Vagina (tissue), 2 donors: Measurements from ENCODE around the gene MRNIP. TPM values are rescaled to one million over a fixed set of nuclear protein-coding genes. Genes with fewer than 3 reads are reported as not detected.

ENCODE experiments used
- DNase-seq, 2 donors: peaks; one replicate each; pipeline ENCODE4 v3.0.0-alpha.2; 2017; ENCODE audit errors: extremely low spot score in 2 of 2
- H3K27ac ChIP-seq: fragments of 200-600 bp; sonication (generic); one replicate; pipeline ENCODE4 v1.5.1; 2019
- H3K27me3 ChIP-seq: fragments of 200-600 bp; sonication (generic); one replicate; pipeline ENCODE4 v1.5.1; 2019
- H3K36me3 ChIP-seq, 2 donors: fragments of 200-600 bp; sonication (generic); one replicate each; pipeline ENCODE4 v1.5.1; 2017 to 2019
- H3K4me1 ChIP-seq: fragments of 200-600 bp; sonication (generic); one replicate; pipeline ENCODE4 v1.5.1; 2019
- H3K4me3 ChIP-seq, 2 donors: fragments of 200-600 bp; sonication (generic); 1 replicate in 1 of 2; 2 replicates in 1 of 2; pipeline ENCODE4 v1.5.1; 2016 to 2019
- H3K9me3 ChIP-seq: fragments of 200-600 bp; sonication (generic); one replicate; pipeline ENCODE4 v1.5.1; 2019
- POLR2A ChIP-seq, 2 donors: fragments of 450-650 bp; IDR thresholded peaks; one replicate each; pipeline ENCODE4 v1.6.1; 2017; ENCODE audit warnings: antibody characterized with exemption in 2 of 2, mild to moderate bottlenecking in 2 of 2, moderate library complexity in 2 of 2
- POLR2AphosphoS5 ChIP-seq, 2 donors: sonication (generic); formaldehyde crosslinking; IDR thresholded peaks; one replicate each; pipeline ENCODE4 v1.9.0; 2017; ENCODE audit warnings: antibody characterized with exemption in 2 of 2, mild to moderate bottlenecking in 2 of 2, low read depth in 1 of 2; ENCODE audit not compliant: insufficient read depth in 1 of 2
- intact Hi-C: fragments of 100-400 bp; cut with DNase I; formaldehyde crosslinking; loops from one replicate; pipeline ENCODE4 v1.15.1; 2023
- total RNA-seq: library from RNA; depleted of rRNA; stranded (reverse); fragments of >200 nt; gene quantifications from one replicate; pipeline ENCODE4 v1.2.3, GENCODE V29; 2016
- TF ChIP-seq, protein P1 (sequence below), 3 experiments: fragments of 450-650 bp in 2 of 3; fragments of 200-600 bp in 1 of 3; sonication (generic) in 1 of 3; IDR thresholded peaks; one replicate each; pipeline ENCODE4 v1.5.1; 2017 to 2019; ENCODE audit warnings: antibody characterized with exemption in 3 of 3, mild to moderate bottlenecking in 2 of 3, moderate library complexity in 2 of 3

MRNIP gene
- total RNA-seq, 1 donor from 2014 or later = 53.8 TPM

DNA sequence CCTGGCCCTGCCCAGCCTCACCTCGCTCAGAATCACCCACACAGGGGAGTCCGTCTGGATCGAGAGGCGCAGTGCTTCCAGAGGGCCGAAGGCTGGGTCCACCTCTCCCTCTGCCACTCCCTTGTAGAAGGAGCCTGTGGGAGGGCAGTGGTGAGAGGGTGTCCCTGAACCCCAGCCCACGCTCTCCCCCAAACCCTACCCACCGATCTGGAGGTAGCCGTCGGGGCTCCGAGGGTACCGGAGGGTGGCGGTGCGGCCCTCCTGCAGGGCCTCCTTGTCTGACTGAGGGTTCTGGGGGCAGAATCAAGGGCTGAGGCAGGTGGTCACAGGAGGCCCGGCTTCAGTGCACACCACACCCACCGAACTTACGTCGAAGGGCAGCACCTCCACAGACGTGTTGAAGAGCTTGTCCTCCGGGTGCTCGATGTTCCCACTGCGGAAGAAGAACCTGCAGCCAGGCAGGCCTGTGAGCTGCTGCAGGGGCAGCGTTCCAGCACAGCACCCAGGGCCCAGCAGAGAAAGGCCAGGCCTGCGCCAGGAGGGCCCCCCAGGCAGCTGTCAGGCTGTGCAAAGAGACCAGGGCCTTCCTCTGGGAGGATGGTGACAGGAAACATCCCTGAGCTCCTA, 60.4 kb downstream of the MRNIP start:
- no peak for TF ChIP-seq POLR2A (IDR thresholded peaks at IDR 0.05)
- no peak for TF ChIP-seq POLR2AphosphoS5 (IDR thresholded peaks at IDR 0.05; ENCODE audit: insufficient read depth in 1 of 2, low read depth in 1 of 2)
- TF ChIP-seq, protein P1, sequence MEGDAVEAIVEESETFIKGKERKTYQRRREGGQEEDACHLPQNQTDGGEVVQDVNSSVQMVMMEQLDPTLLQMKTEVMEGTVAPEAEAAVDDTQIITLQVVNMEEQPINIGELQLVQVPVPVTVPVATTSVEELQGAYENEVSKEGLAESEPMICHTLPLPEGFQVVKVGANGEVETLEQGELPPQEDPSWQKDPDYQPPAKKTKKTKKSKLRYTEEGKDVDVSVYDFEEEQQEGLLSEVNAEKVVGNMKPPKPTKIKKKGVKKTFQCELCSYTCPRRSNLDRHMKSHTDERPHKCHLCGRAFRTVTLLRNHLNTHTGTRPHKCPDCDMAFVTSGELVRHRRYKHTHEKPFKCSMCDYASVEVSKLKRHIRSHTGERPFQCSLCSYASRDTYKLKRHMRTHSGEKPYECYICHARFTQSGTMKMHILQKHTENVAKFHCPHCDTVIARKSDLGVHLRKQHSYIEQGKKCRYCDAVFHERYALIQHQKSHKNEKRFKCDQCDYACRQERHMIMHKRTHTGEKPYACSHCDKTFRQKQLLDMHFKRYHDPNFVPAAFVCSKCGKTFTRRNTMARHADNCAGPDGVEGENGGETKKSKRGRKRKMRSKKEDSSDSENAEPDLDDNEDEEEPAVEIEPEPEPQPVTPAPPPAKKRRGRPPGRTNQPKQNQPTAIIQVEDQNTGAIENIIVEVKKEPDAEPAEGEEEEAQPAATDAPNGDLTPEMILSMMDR (IDR thresholded peaks at IDR 0.05) = no peak
- Histone ChIP-seq H3K9me3 (no peaks in the 10 kb centered on the region), H3K36me3 (peaks cover 0 to 44% of the 10 kb centered on the region in 2 donors), H3K27ac (no peak overlapping the region), H3K4me1 (peaks cover 59% of the 10 kb centered on the region), H3K4me3 (no peak overlapping the region), H3K27me3 (no peaks in the 10 kb centered on the region)
- intact Hi-C loops = loop anchor here (5.0 to 10.0 kb wide), 2 partner anchors 36 to 113 kb away; partner anchors contain the start of gene CBY3
- DNase-seq = no peak

DNA sequence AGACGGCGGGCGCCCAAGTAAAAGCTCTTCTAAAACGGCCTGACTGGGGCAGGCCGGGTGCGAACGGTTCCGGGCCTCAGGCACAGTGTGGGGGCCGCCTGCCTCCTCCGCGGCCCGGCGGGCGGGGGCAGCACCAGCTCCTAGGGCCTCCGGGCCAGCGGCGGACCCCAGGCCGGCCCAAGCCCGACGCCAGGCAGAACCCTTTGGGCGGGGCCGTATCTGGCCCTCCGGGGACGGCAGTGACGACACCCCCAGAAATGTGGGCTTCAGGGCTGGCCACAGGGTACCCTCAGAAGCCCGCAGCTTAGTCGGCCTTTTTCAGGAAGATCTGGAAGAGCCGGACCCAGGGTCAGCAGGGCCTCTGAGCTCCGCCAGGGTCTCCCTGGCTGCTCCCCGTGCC, 60.9 kb downstream of the MRNIP start:
- H3K36me3 ChIP-seq = peaks cover 0 to 44% of the 10 kb centered on the region in 2 donors
- TF ChIP-seq POLR2A (IDR thresholded peaks at IDR 0.05) = no peak
- TF ChIP-seq, protein P1 (IDR thresholded peaks at IDR 0.05) = no peak
- no peak for TF ChIP-seq POLR2AphosphoS5 (IDR thresholded peaks at IDR 0.05; ENCODE audit: insufficient read depth in 1 of 2, low read depth in 1 of 2)

DNA sequence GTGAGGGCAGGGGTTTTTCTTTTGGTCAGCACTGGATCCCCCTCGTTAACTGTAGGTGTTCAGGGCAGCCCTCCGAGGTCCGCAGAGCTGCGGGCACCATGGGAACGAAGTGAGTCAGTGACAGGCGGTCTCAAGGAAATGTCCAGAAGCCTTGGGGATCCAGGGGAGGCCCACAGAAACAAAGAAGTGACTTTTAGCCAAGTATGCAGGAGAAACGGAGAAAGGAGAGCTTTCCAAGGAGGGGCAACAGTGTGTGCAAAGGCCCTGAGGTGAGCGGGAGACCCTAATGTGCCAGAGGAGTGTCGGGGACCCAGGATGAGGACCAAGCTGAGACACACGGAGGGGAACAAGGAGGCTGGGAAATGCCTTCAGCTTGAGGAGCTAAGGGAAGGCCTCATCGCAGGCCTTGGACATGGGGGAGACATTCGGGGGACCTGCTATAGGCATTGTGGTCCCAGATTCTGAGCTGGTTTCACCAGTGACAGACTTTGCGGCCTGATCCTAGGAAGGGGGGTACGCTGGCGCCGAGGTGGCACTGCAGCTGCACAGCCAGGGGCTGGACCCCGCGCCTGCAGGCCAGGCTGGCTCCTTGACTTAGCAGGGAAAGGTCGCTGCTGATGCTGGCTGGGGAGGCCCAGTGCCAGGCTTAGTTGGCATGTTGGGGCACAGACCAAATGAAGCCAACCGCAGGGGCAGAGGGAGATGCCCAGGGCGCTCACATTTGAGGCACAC, 61.6 kb downstream of the MRNIP start:
- peaks cover 0 to 44% of the 10 kb centered on the region in 2 donors for H3K36me3 ChIP-seq
- DNase-seq = no peak
- no peaks in the 10 kb centered on the region for H3K9me3 ChIP-seq
- H3K4me3 ChIP-seq = peak overlapping the region; percentile 55 to 60
- no peaks in the 10 kb centered on the region for H3K27me3 ChIP-seq
- H3K27ac ChIP-seq = peak overlapping the region; percentile 94
- H3K4me1 ChIP-seq = peaks cover 54% of the 10 kb centered on the region
- intact Hi-C loops = loop anchor here (5.0 to 10.0 kb wide), 2 partner anchors 35 to 112 kb away; partner anchors contain the start of gene CBY3
- TF ChIP-seq POLR2AphosphoS5 (IDR thresholded peaks at IDR 0.05; ENCODE audit: insufficient read depth in 1 of 2, low read depth in 1 of 2) (no peak), POLR2A (IDR thresholded peaks at IDR 0.05) (no peak)
- TF ChIP-seq, protein P1 (IDR thresholded peaks at IDR 0.05) = no peak

More for the DNA sequence above, 60.9 kb downstream of the MRNIP start:
- Histone ChIP-seq H3K27me3 (no peaks in the 10 kb centered on the region), H3K4me3 (no peak overlapping the region), H3K27ac (no peak overlapping the region), H3K9me3 (no peaks in the 10 kb centered on the region), H3K4me1 (peaks cover 59% of the 10 kb centered on the region)
- intact Hi-C loops = loop anchor here (5.0 to 10.0 kb wide), 2 partner anchors 35 to 113 kb away; partner anchors contain the start of gene CBY3
- DNase-seq = no peak

DNA sequence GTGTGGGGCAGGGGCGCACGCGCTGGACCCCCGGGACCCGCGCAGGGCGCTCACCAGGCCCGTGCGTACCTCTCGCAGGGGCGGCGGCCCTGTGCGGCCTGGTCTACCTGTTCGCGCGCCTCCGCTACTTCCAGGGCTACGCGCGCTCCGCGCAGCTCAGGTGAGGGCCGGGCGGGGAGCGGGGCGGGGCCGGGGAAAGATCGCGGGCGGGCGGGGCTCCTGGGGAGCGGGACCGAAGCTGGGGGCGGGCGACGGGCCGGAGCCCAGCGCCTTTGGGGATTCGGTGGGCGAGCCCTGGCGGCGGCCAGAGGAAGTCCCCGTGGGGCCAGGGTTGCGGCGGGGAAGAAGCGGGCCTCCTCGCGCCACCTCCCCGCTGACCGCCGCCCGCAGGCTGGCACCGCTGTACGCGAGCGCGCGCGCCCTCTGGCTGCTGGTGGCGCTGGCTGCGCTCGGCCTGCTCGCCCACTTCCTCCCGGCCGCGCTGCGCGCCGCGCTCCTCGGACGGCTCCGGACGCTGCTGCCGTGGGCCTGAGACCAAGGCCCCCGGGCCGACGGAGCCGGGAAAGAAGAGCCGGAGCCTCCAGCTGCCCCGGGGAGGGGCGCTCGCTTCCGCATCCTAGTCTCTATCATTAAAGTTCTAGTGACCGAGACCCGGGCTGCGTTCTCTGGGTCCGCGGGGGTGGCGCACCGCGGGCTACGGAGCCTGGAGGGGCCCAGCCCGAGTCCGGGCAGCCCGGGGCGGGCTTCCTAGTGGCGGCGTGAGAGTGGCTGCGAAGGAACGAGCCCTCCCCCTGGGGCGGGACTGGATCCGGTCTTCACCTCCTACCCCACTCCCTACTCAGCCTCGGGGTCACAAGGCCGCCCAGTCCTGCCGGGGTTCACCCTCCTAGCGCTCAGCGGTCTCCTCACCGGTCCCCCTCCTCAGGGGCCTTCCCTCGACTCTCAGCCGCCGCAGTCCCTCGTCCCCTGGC, 62.5 kb downstream of the MRNIP start:
- TF ChIP-seq POLR2A (IDR thresholded peaks at IDR 0.05) (no peak), POLR2AphosphoS5 (IDR thresholded peaks at IDR 0.05; ENCODE audit: insufficient read depth in 1 of 2, low read depth in 1 of 2) (peak in 1 of 2 donors; percentile 84)
- TF ChIP-seq, protein P1 (IDR thresholded peaks at IDR 0.05) = peak; percentile 54 to 93 (median 54)
- H3K4me3 ChIP-seq = peak overlapping the region; percentile 55 to 60
- no peaks in the 10 kb centered on the region for H3K9me3 ChIP-seq
- peaks cover 0 to 41% of the 10 kb centered on the region in 2 donors for H3K36me3 ChIP-seq
- intact Hi-C loops = loop anchor here (5.0 to 10.0 kb wide), 2 partner anchors 34 to 111 kb away; partner anchors contain the start of gene CBY3
- H3K4me1 ChIP-seq = peaks cover 45% of the 10 kb centered on the region
- DNase-seq = peak in 1 of 2 donors; percentile 93
- no peaks in the 10 kb centered on the region for H3K27me3 ChIP-seq
- H3K27ac ChIP-seq = peak overlapping the region; percentile 94
